OCI-LY1 (cell line): ENCODE measurements around the gene EPS8L2.

ENCODE experiments used
- H2AFZ ChIP-seq: fragments of 200-600 bp; sonication (generic), shearing (Covaris generic); 2 replicates; pipeline ENCODE4 v1.6.0; 2014; ENCODE audit warnings: antibody characterized with exemption, mild to moderate bottlenecking, low read length
- H3F3A ChIP-seq: fragments of 200-600 bp; sonication (generic), shearing (Covaris generic); 2 replicates; pipeline ENCODE4 v1.6.0; 2014; ENCODE audit warnings: mild to moderate bottlenecking, antibody characterized with exemption, low read length, moderate library complexity; ENCODE audit not compliant: insufficient read depth
- H3K27ac ChIP-seq: fragments of 200-600 bp; sonication (generic); 2 replicates; pipeline ENCODE4 v1.5.1; 2014; ENCODE audit warnings: low read length, mixed run types, mild to moderate bottlenecking, low read depth; ENCODE audit not compliant: poor library complexity, severe bottlenecking
- H3K27me3 ChIP-seq: fragments of 200-600 bp; sonication (generic); 2 replicates; pipeline ENCODE4 v1.6.0; 2014; ENCODE audit warnings: antibody characterized with exemption, mild to moderate bottlenecking, low read length, moderate library complexity; ENCODE audit not compliant: insufficient read depth
- H3K36me3 ChIP-seq: fragments of 200-600 bp; sonication (generic); 2 replicates; pipeline ENCODE4 v1.6.1; 2014; ENCODE audit warnings: mild to moderate bottlenecking, antibody characterized with exemption, low read length, moderate library complexity, mixed read lengths; ENCODE audit not compliant: insufficient read depth
- H3K4me1 ChIP-seq: fragments of 200-600 bp; sonication (generic); 2 replicates; pipeline ENCODE4 v1.5.1; 2014; ENCODE audit warnings: mild to moderate bottlenecking, low read length, moderate library complexity; ENCODE audit not compliant: insufficient read depth, severe bottlenecking
- H3K4me2 ChIP-seq: fragments of 200-600 bp; sonication (generic), shearing (Covaris generic); 2 replicates; pipeline ENCODE4 v1.6.1; 2014; ENCODE audit warnings: low read length
- H3K4me3 ChIP-seq: fragments of 200-600 bp; sonication (generic); 2 replicates; pipeline ENCODE4 v1.5.1; 2014; ENCODE audit warnings: low read length, low read depth, mild to moderate bottlenecking, mixed read lengths; ENCODE audit not compliant: poor library complexity, severe bottlenecking
- H3K79me2 ChIP-seq: fragments of 200-600 bp; shearing (Covaris generic); 2 replicates; pipeline ENCODE4 v1.6.1; 2016; ENCODE audit warnings: mixed run types, low read length, mixed read lengths; ENCODE audit not compliant: insufficient read depth
- H3K9ac ChIP-seq: fragments of 200-600 bp; sonication (generic), shearing (Covaris generic); 2 replicates; pipeline ENCODE4 v1.6.1; 2014; ENCODE audit warnings: mild to moderate bottlenecking, low read length, mixed read lengths
- H3K9me2 ChIP-seq: fragments of 200-600 bp; sonication (generic), shearing (Covaris generic); 2 replicates; pipeline ENCODE4 v1.6.1; 2014; ENCODE audit warnings: low read depth, mild to moderate bottlenecking, low read length, mixed read lengths
- H3K9me3 ChIP-seq: fragments of 200-600 bp; shearing (Covaris generic); 2 replicates; pipeline ENCODE4 v1.6.1; 2014; ENCODE audit warnings: low read length, mixed read lengths
- H4K20me1 ChIP-seq: fragments of 200-600 bp; sonication (generic), shearing (Covaris generic); 2 replicates; pipeline ENCODE4 v1.6.0; 2016; ENCODE audit warnings: mild to moderate bottlenecking, low read length; ENCODE audit not compliant: insufficient read depth
- CTCF ChIP-seq: fragments of 200-600 bp; sonication (generic), shearing (Covaris generic); IDR thresholded peaks from 2 replicates; pipeline ENCODE4 v1.5.1; 2017; ENCODE audit warnings: mild to moderate bottlenecking, antibody characterized with exemption, low read length, moderate library complexity, mixed read lengths
- EZH2 ChIP-seq: fragments of 200-600 bp; sonication (generic), shearing (Covaris generic); IDR thresholded peaks from 2 replicates; pipeline ENCODE4 v1.8.0; 2017; ENCODE audit warnings: borderline replicate concordance, mixed run types, mild to moderate bottlenecking, antibody characterized with exemption, low read length, moderate library complexity, mixed read lengths

EPS8L2 gene

GRCh38 chr11:691710-692590 is 14.1 kb upstream of the EPS8L2 start:
- Histone ChIP-seq H3K9me3 (no peaks in the 10 kb centered on the region), H3K79me2 (no peaks in the 10 kb centered on the region), H3K4me2 (no peak overlapping the region; the same call in 1 of the 2 replicates), H3K9me2 (no peaks in the 10 kb centered on the region), H3F3A (no peaks in the 10 kb centered on the region), H4K20me1 (no peaks in the 10 kb centered on the region), H3K9ac (no peak overlapping the region), H3K36me3 (peaks cover 22% of the 10 kb centered on the region), H3K4me3 (no peak overlapping the region), H3K27me3 (no peaks in the 10 kb centered on the region), H3K27ac (no peak overlapping the region), H2AFZ (no peak overlapping the region), H3K4me1 (peaks cover 23% of the 10 kb centered on the region)
- TF ChIP-seq EZH2, result no peak
- TF ChIP-seq CTCF, result no peak

GRCh38 chr11:692824-693414 is 13.1 kb upstream of the EPS8L2 start:
- Histone ChIP-seq H4K20me1 (no peaks in the 10 kb centered on the region), H3K79me2 (no peaks in the 10 kb centered on the region), H3F3A (no peaks in the 10 kb centered on the region), H3K4me2 (peak overlapping the region; percentile 65; the same call in 1 of the 2 replicates), H3K9me2 (no peaks in the 10 kb centered on the region), H3K4me1 (peaks cover 33% of the 10 kb centered on the region), H3K27me3 (no peaks in the 10 kb centered on the region), H3K9ac (peak overlapping the region; percentile 11; the same call in 1 of the 2 replicates), H3K9me3 (no peaks in the 10 kb centered on the region), H3K4me3 (peak overlapping the region; percentile 89), H2AFZ (no peak overlapping the region), H3K27ac (peak overlapping the region; percentile 22), H3K36me3 (peaks cover 16% of the 10 kb centered on the region)
- TF ChIP-seq EZH2 (no peak), CTCF (no peak)

GRCh38 chr11:693415-693831 is 12.6 kb upstream of the EPS8L2 start:
- no peak overlapping the region for H2AFZ ChIP-seq
- TF ChIP-seq CTCF (no peak), EZH2 (no peak)
- peaks cover 11% of the 10 kb centered on the region for H3K36me3 ChIP-seq
- no peaks in the 10 kb centered on the region for H3K27me3 ChIP-seq
- no peaks in the 10 kb centered on the region for H3K79me2 ChIP-seq
- peaks cover 37% of the 10 kb centered on the region for H3K4me1 ChIP-seq
- peak overlapping the region; percentile 22 for H3K27ac ChIP-seq
- H3K4me3 ChIP-seq, result peak overlapping the region; percentile 89
- no peaks in the 10 kb centered on the region for H3K9me3 ChIP-seq
- H3F3A ChIP-seq, result no peaks in the 10 kb centered on the region
- H3K4me2 ChIP-seq, result peak overlapping the region; percentile 65
- no peaks in the 10 kb centered on the region for H3K9me2 ChIP-seq
- H4K20me1 ChIP-seq, result no peaks in the 10 kb centered on the region
- peak overlapping the region; percentile 11; the same call in 1 of the 2 replicates for H3K9ac ChIP-seq
